ENCODE data around the gene GJB3. TPM values are rescaled to one million over a fixed set of nuclear protein-coding genes. Genes with fewer than 3 reads are reported as not detected.

The GJB3 gene
- total and polyA plus RNA-seq, 10 of the 15 experiments (the other 5 are each of a cell fraction or from before 2014, with no cell fraction given): not detected

GRCh38 chr1:34746101-34746500, 34.9 kb upstream of the GJB3 start:
- H3K4me1 ChIP-seq (ENCODE audit: control insufficient read depth, insufficient read depth, low read length): no peaks in the 10 kb centered on the region
- no peaks in the 10 kb centered on the region for H3K36me3 ChIP-seq (ENCODE audit: control insufficient read depth in 2 of 2, insufficient read depth in 2 of 2, low read length in 1 of 2)
- ChIA-PET CTCF (interaction anchor here (1.1 kb wide), 1 partner anchor 1116 kb away, joined by 4 read pairs; no protein-coding TSS in a partner anchor), POLR2A (no interaction called here), SMC1A (ENCODE audit: uncharacterized antibody, unreplicated experiment) (no interaction called here), RAD21 (ENCODE audit: unreplicated experiment) (no interaction called here)
- no TSS peak for BruUV-seq (replicated peaks)
- H3K27ac ChIP-seq (ENCODE audit: control insufficient read depth, insufficient read depth): no peak overlapping the region
- TF ChIP-seq SIX5 (IDR thresholded peaks at IDR 0.05; ENCODE audit: low read depth, low read length, severe bottlenecking): no peak
- no peak for TF ChIP-seq KDM1A (IDR thresholded peaks at IDR 0.05; ENCODE audit: borderline replicate concordance)
- TF ChIP-seq HDAC6 (IDR thresholded peaks at IDR 0.05; ENCODE audit: unreplicated experiment): no peak
- no peak for TF ChIP-seq RUNX3 (IDR thresholded peaks at IDR 0.05; ENCODE audit: low read length)
- no peak for TF ChIP-seq TARDBP (IDR thresholded peaks at IDR 0.05; ENCODE audit: borderline replicate concordance)
- TF ChIP-seq TCF7 (IDR thresholded peaks at IDR 0.05; ENCODE audit: borderline replicate concordance): no peak
- TF ChIP-seq MAX (IDR thresholded peaks at IDR 0.05; ENCODE audit: low read depth, low read length): no peak
- no peak for TF ChIP-seq E2F4 (IDR thresholded peaks at IDR 0.05; ENCODE audit: low read depth, low read length)
- TF ChIP-seq IRF3 (IDR thresholded peaks at IDR 0.05): no peak
- no peak for TF ChIP-seq IRF5 (IDR thresholded peaks at IDR 0.05; ENCODE audit: borderline replicate concordance)
- 47% methylated on average over 4 of the region's 4 CpGs for WGBS (ENCODE audit: insufficient coverage, insufficient replicate concordance, low lambda C conversion rate, missing lambda C conversion rate)
- no peak overlapping the region for H2AFZ ChIP-seq (ENCODE audit: control insufficient read depth, low read depth, low read length)
- no peak overlapping the region for H3K4me3 ChIP-seq
- H3K79me2 ChIP-seq (ENCODE audit: control insufficient read depth, insufficient read depth, low read length): no peaks in the 10 kb centered on the region
- no peaks in the 10 kb centered on the region for H4K20me1 ChIP-seq (ENCODE audit: control insufficient read depth, insufficient read depth)
- ATAC-seq (no peak), DNase-seq (ENCODE audit: low read depth, low spot score) (no peak), FAIRE-seq (no peak)
- in situ Hi-C loops (cut with MboI) (loop anchor here (10.0 kb wide), 1 partner anchor 1111 kb away; no protein-coding TSS in a partner anchor), intact Hi-C loops (cut with micrococcal nuclease; ENCODE audit: unreplicated experiment) (no loop called here)
- no peak overlapping the region for H3K4me2 ChIP-seq (ENCODE audit: control insufficient read depth, insufficient read depth)
- H3K9me3 ChIP-seq (replicated peaks; ENCODE audit: control insufficient read depth, insufficient read depth, low read length): no peaks in the 10 kb centered on the region
- H3K9ac ChIP-seq (ENCODE audit: control insufficient read depth, insufficient read depth, low read length): no peak overlapping the region
- no peaks in the 10 kb centered on the region; a peak in 1 of 4 replicates for H3K27me3 ChIP-seq (replicated peaks in 1 of 2; ENCODE audit: control insufficient read depth in 2 of 2, insufficient read depth in 2 of 2, low read length in 1 of 2)
